Trophoblast cell (in vitro differentiated cells and primary cell): Measurements from ENCODE around the gene INVS.
"Not testable (repeated sequence)": the region's sequence is repeated elsewhere in the genome, so short reads cannot be mapped to it uniquely, and the experiment has no call there.

ENCODE experiments used
- DNase-seq, 2 donors: peaks; one replicate each; pipeline ENCODE4 v3.0.0-alpha.2; 2016
- H2AFZ ChIP-seq: 2 replicates; pipeline ENCODE4 v1.6.1; 2013; ENCODE audit warnings: low read length, moderate library complexity, mild to moderate bottlenecking; ENCODE audit not compliant: insufficient read depth, poor library complexity
- H2AK5ac ChIP-seq: 2 replicates; pipeline ENCODE4 v1.6.1; 2013; ENCODE audit warnings: mild to moderate bottlenecking, low read length
- H2BK120ac ChIP-seq: 2 replicates; pipeline ENCODE4 v1.6.1; 2013; ENCODE audit warnings: low read length, mild to moderate bottlenecking, moderate library complexity; ENCODE audit not compliant: insufficient read depth, poor library complexity
- H2BK12ac ChIP-seq: 2 replicates; pipeline ENCODE4 v1.6.1; 2013; ENCODE audit warnings: mild to moderate bottlenecking, low read length, moderate library complexity
- H2BK5ac ChIP-seq: 2 replicates; pipeline ENCODE4 v1.6.1; 2013; ENCODE audit warnings: low read length, low read depth, moderate library complexity, mild to moderate bottlenecking; ENCODE audit not compliant: poor library complexity
- H3K14ac ChIP-seq: 2 replicates; pipeline ENCODE4 v1.6.1; 2013; ENCODE audit warnings: mild to moderate bottlenecking, low read length
- H3K18ac ChIP-seq: 2 replicates; pipeline ENCODE4 v1.6.1; 2013; ENCODE audit warnings: mild to moderate bottlenecking, low read length
- H3K23ac ChIP-seq: 2 replicates; pipeline ENCODE4 v1.6.1; 2013; ENCODE audit warnings: low read length
- H3K27ac ChIP-seq: 2 replicates; pipeline ENCODE4 v1.5.1; 2013; ENCODE audit warnings: low read depth, mild to moderate bottlenecking, inconsistent platforms, low read length, moderate library complexity
- H3K27me3 ChIP-seq: 2 replicates; pipeline ENCODE4 v1.6.1; 2013; ENCODE audit warnings: inconsistent platforms, mild to moderate bottlenecking, low read length, moderate library complexity; ENCODE audit not compliant: insufficient read depth
- H3K36me3 ChIP-seq, 2 experiments: 1 replicate in 1 of 2; 2 replicates in 1 of 2; pipeline ENCODE4 v1.6.1; 2013; ENCODE audit warnings: low read length in 2 of 2, mild to moderate bottlenecking in 2 of 2, moderate library complexity in 1 of 2; ENCODE audit not compliant: insufficient read depth in 2 of 2, control insufficient read depth in 1 of 2
- H3K4ac ChIP-seq: 2 replicates; pipeline ENCODE4 v1.6.1; 2013; ENCODE audit warnings: low read depth, mild to moderate bottlenecking, low read length, moderate library complexity
- H3K4me1 ChIP-seq, 2 experiments: 1 replicate in 1 of 2; 2 replicates in 1 of 2; pipeline ENCODE4 v1.6.1; 2013; ENCODE audit warnings: low read length in 2 of 2, mild to moderate bottlenecking in 2 of 2, moderate library complexity in 1 of 2; ENCODE audit not compliant: insufficient read depth in 2 of 2, control insufficient read depth in 1 of 2
- H3K4me2 ChIP-seq: 2 replicates; pipeline ENCODE4 v1.6.1; 2013; ENCODE audit warnings: inconsistent platforms, mild to moderate bottlenecking, low read length, moderate library complexity
- H3K4me3 ChIP-seq: 2 replicates; pipeline ENCODE4 v1.5.1; 2013; ENCODE audit warnings: mild to moderate bottlenecking, low read depth, low read length, inconsistent platforms
- H3K79me1 ChIP-seq: one replicate; pipeline ENCODE4 v1.6.1; 2013; ENCODE audit warnings: low read length
- H3K79me2 ChIP-seq: 2 replicates; pipeline ENCODE4 v1.6.1; 2013; ENCODE audit warnings: low read length, mild to moderate bottlenecking; ENCODE audit not compliant: control insufficient read depth, insufficient read depth, poor library complexity
- H3K9ac ChIP-seq: 2 replicates; pipeline ENCODE4 v1.6.1; 2013; ENCODE audit warnings: mild to moderate bottlenecking, low read length
- H3K9me3 ChIP-seq: 2 replicates; pipeline ENCODE4 v1.6.1; 2013; ENCODE audit warnings: low read depth, mild to moderate bottlenecking, control low read depth, inconsistent platforms, low read length; ENCODE audit not compliant: insufficient read depth
- H4K12ac ChIP-seq: 2 replicates; pipeline ENCODE4 v1.6.1; 2013; ENCODE audit warnings: low read depth, mild to moderate bottlenecking, low read length, moderate library complexity
- H4K8ac ChIP-seq: 2 replicates; pipeline ENCODE4 v1.6.1; 2013; ENCODE audit warnings: low read depth, mild to moderate bottlenecking, low read length, moderate library complexity
- H4K91ac ChIP-seq: one replicate; pipeline ENCODE4 v1.6.1; 2013; ENCODE audit warnings: low read depth, mild to moderate bottlenecking, low read length, moderate library complexity
- WGBS: extraction: QIAGEN DNeasy Blood & Tissue Kit; methylation state at CpG from one replicate; pipeline ENCODE4 v1.1.7; 2013; ENCODE audit warnings: missing lambda C conversion rate; ENCODE audit not compliant: insufficient read length, insufficient coverage; ENCODE audit errors: extremely low coverage; 5-methylcytosine and 5-hydroxymethylcytosine counted together

INVS gene

GRCh38 chr9:100145167-100145934, 46.3 kb downstream of the INVS start:
- not testable (repeated sequence) for H3K27me3 ChIP-seq, H2BK12ac ChIP-seq, H3K23ac ChIP-seq, H3K14ac ChIP-seq, H3K18ac ChIP-seq, H3K9me3 ChIP-seq, H3K79me1 ChIP-seq, H2BK120ac ChIP-seq, H4K12ac ChIP-seq, H3K36me3 ChIP-seq, H3K4me1 ChIP-seq, H2AFZ ChIP-seq, DNase-seq, H3K9ac ChIP-seq, H2BK5ac ChIP-seq, H3K27ac ChIP-seq, H3K4ac ChIP-seq, H3K79me2 ChIP-seq, H3K4me2 ChIP-seq, H4K91ac ChIP-seq, H3K4me3 ChIP-seq, H4K8ac ChIP-seq, H2AK5ac ChIP-seq
- WGBS, result no CpG with 5 or more reads among the region's 15 CpGs

- not testable (repeated sequence) for H2BK5ac ChIP-seq, H3K27ac ChIP-seq, H2AK5ac ChIP-seq, H4K12ac ChIP-seq, H3K14ac ChIP-seq, H3K4me1 ChIP-seq, H3K9me3 ChIP-seq, H3K4me3 ChIP-seq, H3K4ac ChIP-seq, H3K27me3 ChIP-seq, H2BK120ac ChIP-seq, H4K8ac ChIP-seq, DNase-seq, H3K9ac ChIP-seq, H4K91ac ChIP-seq, H2AFZ ChIP-seq, H3K4me2 ChIP-seq, H3K23ac ChIP-seq, H3K18ac ChIP-seq, H2BK12ac ChIP-seq, H3K79me2 ChIP-seq, H3K36me3 ChIP-seq, H3K79me1 ChIP-seq
- no CpG with 5 or more reads among the region's 8 CpGs for WGBS
These were observed 46.9 kb downstream of the INVS start for GRCh38 chr9:100145976-100146375.

- Histone ChIP-seq H2AFZ (no peak overlapping the region), H2AK5ac (no peak overlapping the region), H3K14ac (no peak overlapping the region), H4K91ac (no peak overlapping the region), H3K36me3 (no peaks in the 10 kb centered on the region), H3K27ac (no peak overlapping the region), H4K12ac (no peak overlapping the region), H2BK120ac (no peak overlapping the region), H3K9me3 (no peaks in the 10 kb centered on the region), H3K23ac (no peak overlapping the region), H2BK5ac (no peak overlapping the region), H3K4me1 (no peaks in the 10 kb centered on the region), H3K4ac (no peak overlapping the region), H3K9ac (no peak overlapping the region), H3K4me3 (no peak overlapping the region), H2BK12ac (no peak overlapping the region), H3K18ac (no peak overlapping the region), H3K27me3 (no peaks in the 10 kb centered on the region), H3K4me2 (no peak overlapping the region), H3K79me2 (no peaks in the 10 kb centered on the region), H3K79me1 (no peaks in the 10 kb centered on the region), H4K8ac (no peak overlapping the region)
- no CpG with 5 or more reads among the region's 2 CpGs for WGBS
- no peak for DNase-seq
These were observed 51.2 kb downstream of the INVS start for GRCh38 chr9:100150214-100150613.

GRCh38 chr9:100160021-100160420, 61.0 kb downstream of the INVS start:
- Histone ChIP-seq H3K4me2 (no peak overlapping the region), H3K27me3 (no peaks in the 10 kb centered on the region), H3K36me3 (peaks cover 0 to 2% of the 10 kb centered on the region in 2 experiments), H3K18ac (no peak overlapping the region), H3K9me3 (no peaks in the 10 kb centered on the region), H3K27ac (no peak overlapping the region), H2BK120ac (no peak overlapping the region), H3K4me3 (no peak overlapping the region), H3K9ac (no peak overlapping the region), H2AK5ac (no peak overlapping the region), H2BK12ac (no peak overlapping the region), H3K14ac (no peak overlapping the region), H2AFZ (no peak overlapping the region), H4K12ac (no peak overlapping the region), H3K79me1 (no peaks in the 10 kb centered on the region), H3K23ac (no peak overlapping the region), H4K91ac (no peak overlapping the region), H4K8ac (no peak overlapping the region), H3K4me1 (no peaks in the 10 kb centered on the region), H3K79me2 (peaks cover 1% of the 10 kb centered on the region), H3K4ac (no peak overlapping the region), H2BK5ac (no peak overlapping the region)
- WGBS, result no CpG with 5 or more reads among the region's 3 CpGs
- no peak for DNase-seq
